Small intestine (tissue), 7 donors: ENCODE results near the gene ACOT7. TPM values are rescaled to one million over a fixed set of nuclear protein-coding genes. Genes with fewer than 3 reads are reported as not detected.
A peak's percentile ranks its signal among the peaks of the same experiment; 100 is the strongest.

Experiments used
- DNase-seq, 2 donors: peaks; one replicate each; pipeline versions ENCODE4 v3.0.0 to v3.0.0-alpha.2; 2013
- FAIRE-seq: peaks from 2 replicates; lab custom pipeline; 2012; peaks lifted over from hg19 to GRCh38; lab: Jason Lieb, UNC
- H3K27ac ChIP-seq, 3 donors: one replicate each; pipeline ENCODE4 v1.5.1; 2013; ENCODE audit warnings: low read length in 2 of 3, mild to moderate bottlenecking in 2 of 3, control low read depth in 1 of 3, inconsistent platforms in 1 of 3, low read depth in 1 of 3, moderate library complexity in 1 of 3
- H3K27me3 ChIP-seq, 3 donors: one replicate each; pipeline ENCODE4 v1.6.1; 2013; ENCODE audit warnings: low read length in 3 of 3, inconsistent platforms in 1 of 3; ENCODE audit not compliant: control insufficient read depth in 3 of 3, insufficient read depth in 3 of 3
- H3K36me3 ChIP-seq, 3 donors: one replicate each; pipeline ENCODE4 v1.6.1; 2013; ENCODE audit warnings: low read length in 3 of 3, inconsistent platforms in 1 of 3, low read depth in 1 of 3, mild to moderate bottlenecking in 1 of 3, moderate library complexity in 1 of 3; ENCODE audit not compliant: control insufficient read depth in 3 of 3, insufficient read depth in 2 of 3
- H3K4me1 ChIP-seq, 3 donors: one replicate each; pipeline ENCODE4 v1.6.1; 2013; ENCODE audit warnings: low read length in 2 of 3, inconsistent platforms in 1 of 3, low read depth in 1 of 3, mild to moderate bottlenecking in 1 of 3, moderate library complexity in 1 of 3; ENCODE audit not compliant: control insufficient read depth in 3 of 3, insufficient read depth in 2 of 3
- H3K4me3 ChIP-seq, 3 donors: one replicate each; pipeline ENCODE4 v1.5.1; 2013; ENCODE audit warnings: low read length in 3 of 3, control low read depth in 1 of 3, inconsistent platforms in 1 of 3, low read depth in 1 of 3, mild to moderate bottlenecking in 1 of 3, moderate library complexity in 1 of 3
- H3K9me3 ChIP-seq, 2 donors: one replicate each; pipeline ENCODE4 v1.6.1; 2013; ENCODE audit warnings: low read depth in 1 of 2, low read length in 1 of 2; ENCODE audit not compliant: control insufficient read depth in 2 of 2, insufficient read depth in 1 of 2
- WGBS, 3 donors: extraction: QIAGEN DNeasy Blood & Tissue Kit; methylation state at CpG; one replicate each; pipeline ENCODE4 v1.1.7; 2013; 5-methylcytosine and 5-hydroxymethylcytosine counted together
- polyA plus RNA-seq, 4 donors: library from polyadenylated mRNA; stranded (reverse) in 3 of 4; unstranded in 1 of 4; fragments of 200-250 nt in 3 of 4; fragments of 120-200 nt in 1 of 4; gene quantifications; one replicate each; pipeline versions ENCODE4 v1.2.1 to v1.2.3, GENCODE V29; 2013
- donor health status: healthy with polysubstance abuse.
- donor health status: control.
- donor health status: control.
- donor health status: Bipolar disorder and iron deficiency.
- donor health status: healthy.

Gene ACOT7
- polyA plus RNA-seq, 4 donors: 20.3 to 93.8 (median 73.7) TPM

- DNase-seq (no peak), FAIRE-seq (no peak)
- H3K27ac ChIP-seq: no peak overlapping the region
- H3K4me3 ChIP-seq: no peak overlapping the region
- peaks cover 0 to 9% (median 2%) of the 10 kb centered on the region in 3 donors for H3K4me1 ChIP-seq
- H3K36me3 ChIP-seq: no peaks in the 10 kb centered on the region
- H3K27me3 ChIP-seq: peaks cover 0 to 54% (median 22%) of the 10 kb centered on the region in 3 donors
- 68 to 84% (median 76%) methylated on average over 10 of the region's 10 CpGs for WGBS, 3 donors
- no peaks in the 10 kb centered on the region for H3K9me3 ChIP-seq
Measured at GRCh38 chr1:6426972-6427350, 33.4 kb upstream of the ACOT7 start.

- WGBS, 3 donors: 59 to 82% (median 75%) methylated on average over 9 of the region's 9 CpGs
- H3K4me3 ChIP-seq: no peak overlapping the region
- no peak overlapping the region for H3K27ac ChIP-seq
- FAIRE-seq (no peak), DNase-seq (no peak)
- H3K4me1 ChIP-seq: peaks cover 0 to 9% (median 2%) of the 10 kb centered on the region in 3 donors
- H3K36me3 ChIP-seq: no peaks in the 10 kb centered on the region
- H3K9me3 ChIP-seq: no peaks in the 10 kb centered on the region
- peaks cover 0 to 59% (median 22%) of the 10 kb centered on the region in 3 donors for H3K27me3 ChIP-seq
Measured at GRCh38 chr1:6426277-6426971, 32.9 kb upstream of the ACOT7 start.

- no peak overlapping the region for H3K4me3 ChIP-seq
- peaks cover 3 to 62% (median 28%) of the 10 kb centered on the region in 3 donors for H3K27me3 ChIP-seq
Measured at GRCh38 chr1:6425658-6426057, 32.1 kb upstream of the ACOT7 start.

GRCh38 chr1:6424619-6425593 lies 31.3 kb upstream of the ACOT7 start, which contains the start of gene ESPN:
TSS of gene ESPN (plus strand) at chr1:6424776. CDS start at chr1:6424956, 180 bp downstream.
- WGBS, 3 donors: 1 to 4% (median 2%) methylated on average over 52 to 99 of the region's 99 CpGs
- Histone ChIP-seq H3K27me3 (peaks cover 6 to 66% (median 32%) of the 10 kb centered on the region in 3 donors), H3K9me3 (no peaks in the 10 kb centered on the region), H3K36me3 (no peaks in the 10 kb centered on the region), H3K27ac (no peak within 1 kb of the TSS), H3K4me1 (peaks cover 1 to 19% (median 2%) of the 10 kb centered on the region in 3 donors), H3K4me3 (peak within 1 kb of the TSS in 1 of 3 donors; percentile 35)
- peak; percentile 42 to 51 for DNase-seq
- FAIRE-seq: no peak

More at GRCh38 chr1:6425658-6426057, 32.1 kb upstream of the ACOT7 start:
- no peak for FAIRE-seq
- Histone ChIP-seq H3K9me3 (no peaks in the 10 kb centered on the region), H3K4me1 (peaks cover 0 to 13% (median 2%) of the 10 kb centered on the region in 3 donors), H3K27ac (no peak overlapping the region), H3K36me3 (no peaks in the 10 kb centered on the region)
- 63 to 78% (median 72%) methylated on average over 6 of the region's 6 CpGs for WGBS, 3 donors
- DNase-seq: no peak

- 6 to 8% (median 8%) methylated on average over 35 of the region's 35 CpGs for WGBS, 3 donors
- no peak for FAIRE-seq
- Histone ChIP-seq H3K27me3 (peaks cover 7 to 72% (median 32%) of the 10 kb centered on the region in 3 donors), H3K9me3 (no peaks in the 10 kb centered on the region), H3K36me3 (no peaks in the 10 kb centered on the region), H3K27ac (no peak overlapping the region), H3K4me3 (no peak overlapping the region), H3K4me1 (peaks cover 2 to 21% (median 4%) of the 10 kb centered on the region in 3 donors)
- DNase-seq: peak in 1 of 2 donors; percentile 22
Measured at GRCh38 chr1:6424000-6424565, 30.5 kb upstream of the ACOT7 start.

GRCh38 chr1:6423321-6423999 lies 29.9 kb upstream of the ACOT7 start:
- DNase-seq (peak; percentile 74 to 82), FAIRE-seq (no peak)
- H3K36me3 ChIP-seq: no peaks in the 10 kb centered on the region
- 2 to 10% (median 6%) methylated on average over 22 to 24 of the region's 24 CpGs for WGBS, 3 donors
- no peak overlapping the region for H3K27ac ChIP-seq
- H3K9me3 ChIP-seq: no peaks in the 10 kb centered on the region
- no peak overlapping the region for H3K4me3 ChIP-seq
- H3K27me3 ChIP-seq: peaks cover 7 to 79% (median 38%) of the 10 kb centered on the region in 3 donors
- peaks cover 4 to 25% (median 5%) of the 10 kb centered on the region in 3 donors for H3K4me1 ChIP-seq

- DNase-seq: no peak
- FAIRE-seq: no peak
- Histone ChIP-seq H3K4me1 (peaks cover 4 to 28% (median 5%) of the 10 kb centered on the region in 3 donors), H3K9me3 (no peaks in the 10 kb centered on the region), H3K36me3 (no peaks in the 10 kb centered on the region), H3K27me3 (peaks cover 7 to 89% (median 55%) of the 10 kb centered on the region in 3 donors), H3K4me3 (no peak overlapping the region), H3K27ac (no peak overlapping the region)
- WGBS, 3 donors: 43 to 54% (median 46%) methylated on average over 4 of the region's 4 CpGs
Measured at GRCh38 chr1:6421266-6421665, 27.7 kb upstream of the ACOT7 start.
